ENCODE results near the gene NANOS3.

NANOS3 gene

GRCh38 chr19:13888281-13888680 is 11.3 kb downstream of the NANOS3 start:
- Histone ChIP-seq H3K4me3 (replicated peaks; ENCODE audit: insufficient read depth, low read length) (no peak overlapping the region), H3K27me3 (ENCODE audit: insufficient read depth, poor library complexity, severe bottlenecking) (no peaks in the 10 kb centered on the region), H3K27ac (replicated peaks) (no peak overlapping the region)
- TF ChIP-seq REST (IDR thresholded peaks at IDR 0.05; ENCODE audit: insufficient replicate concordance, low read depth) (no peak), POLR2AphosphoS5 (IDR thresholded peaks at IDR 0.05; ENCODE audit: low read depth) (no peak), SPI1 (IDR thresholded peaks at IDR 0.05; ENCODE audit: borderline replicate concordance, low read depth) (no peak), CTCF (IDR thresholded peaks at IDR 0.05; ENCODE audit: insufficient read depth, low read length) (no peak), GABPA (IDR thresholded peaks at IDR 0.05; ENCODE audit: low read depth) (no peak)
- DNase-seq (ENCODE audit: low read depth in 1 of 2, low spot score in 1 of 2): no peak

GRCh38 chr19:13890136-13890535 is 13.2 kb downstream of the NANOS3 start:
- Histone ChIP-seq H3K27me3 (ENCODE audit: insufficient read depth, poor library complexity, severe bottlenecking) (no peaks in the 10 kb centered on the region), H3K4me3 (replicated peaks; ENCODE audit: insufficient read depth, low read length) (no peak overlapping the region), H3K27ac (replicated peaks) (no peak overlapping the region)
- TF ChIP-seq GABPA (IDR thresholded peaks at IDR 0.05; ENCODE audit: low read depth) (no peak), POLR2AphosphoS5 (IDR thresholded peaks at IDR 0.05; ENCODE audit: low read depth) (no peak), SPI1 (IDR thresholded peaks at IDR 0.05; ENCODE audit: borderline replicate concordance, low read depth) (no peak), CTCF (IDR thresholded peaks at IDR 0.05; ENCODE audit: insufficient read depth, low read length) (no peak), REST (IDR thresholded peaks at IDR 0.05; ENCODE audit: insufficient replicate concordance, low read depth) (no peak)
- no peak for DNase-seq (ENCODE audit: low read depth in 1 of 2, low spot score in 1 of 2)

- Histone ChIP-seq H3K4me3 (replicated peaks; ENCODE audit: insufficient read depth, low read length) (no peak overlapping the region), H3K27ac (replicated peaks) (no peak overlapping the region), H3K27me3 (ENCODE audit: insufficient read depth, poor library complexity, severe bottlenecking) (no peaks in the 10 kb centered on the region)
- TF ChIP-seq SPI1 (IDR thresholded peaks at IDR 0.05; ENCODE audit: borderline replicate concordance, low read depth) (no peak), POLR2AphosphoS5 (IDR thresholded peaks at IDR 0.05; ENCODE audit: low read depth) (no peak), CTCF (IDR thresholded peaks at IDR 0.05; ENCODE audit: insufficient read depth, low read length) (no peak), REST (IDR thresholded peaks at IDR 0.05; ENCODE audit: insufficient replicate concordance, low read depth) (no peak), GABPA (IDR thresholded peaks at IDR 0.05; ENCODE audit: low read depth) (no peak)
- no peak for DNase-seq (ENCODE audit: low read depth in 1 of 2, low spot score in 1 of 2)
Observed at GRCh38 chr19:13892870-13893269, 15.9 kb downstream of the NANOS3 start.

All from HL-60 (cell line).